KMS-11 (cell line): ENCODE results near the gene TRAK1.

Experiments used
- H2AFZ ChIP-seq: fragments of 200-600 bp; sonication (generic); 2 replicates; pipeline ENCODE4 v1.6.1; 2016; ENCODE audit warnings: antibody characterized with exemption, mixed run types, low read depth
- H3K27ac ChIP-seq: fragments of 200-600 bp; sonication (generic); 2 replicates; pipeline ENCODE4 v1.6.1; 2016; ENCODE audit warnings: mild to moderate bottlenecking, mixed run types
- H3K27me3 ChIP-seq: fragments of 200-600 bp; sonication (generic); 2 replicates; pipeline ENCODE4 v1.6.1; 2017; ENCODE audit warnings: mild to moderate bottlenecking, low read depth, mixed run types, moderate library complexity; ENCODE audit not compliant: insufficient read depth
- H3K36me3 ChIP-seq: fragments of 200-600 bp; sonication (generic); 2 replicates; pipeline ENCODE4 v1.6.1; 2017; ENCODE audit warnings: mild to moderate bottlenecking, mixed run types; ENCODE audit not compliant: insufficient read depth
- H3K4me1 ChIP-seq: fragments of 200-600 bp; sonication (generic); 2 replicates; pipeline ENCODE4 v1.6.1; 2016; ENCODE audit warnings: mild to moderate bottlenecking, low read depth, mixed run types; ENCODE audit not compliant: poor library complexity, severe bottlenecking
- H3K4me2 ChIP-seq: fragments of 200-600 bp; sonication (generic); 2 replicates; pipeline ENCODE4 v1.7.0; 2016; ENCODE audit warnings: mild to moderate bottlenecking, mixed run types
- H3K4me3 ChIP-seq: fragments of 200-600 bp; sonication (generic); IDR thresholded peaks from 2 replicates; pipeline ENCODE4 v1.6.1; 2017; ENCODE audit warnings: low read depth, low read length, mixed read lengths; ENCODE audit not compliant: insufficient read depth
- H3K79me2 ChIP-seq: fragments of 200-600 bp; sonication (generic); 2 replicates; pipeline ENCODE4 v1.6.1; 2016; ENCODE audit warnings: low read depth, mixed run types; ENCODE audit not compliant: insufficient read depth
- H3K9ac ChIP-seq: fragments of 200-600 bp; sonication (generic); 2 replicates; pipeline ENCODE4 v1.6.1; 2016; ENCODE audit warnings: mild to moderate bottlenecking, mixed run types
- H4K20me1 ChIP-seq: fragments of 200-600 bp; sonication (generic); 2 replicates; pipeline ENCODE4 v1.6.1; 2016; ENCODE audit warnings: mild to moderate bottlenecking, mixed run types; ENCODE audit not compliant: insufficient read depth
- CTCF ChIP-seq: fragments of 200-600 bp; sonication (generic); conservative IDR thresholded peaks from 2 replicates; pipeline ENCODE4 v1.6.1; 2017; ENCODE audit warnings: low read depth, mild to moderate bottlenecking, antibody characterized with exemption, low read length, moderate library complexity, mixed read lengths

Gene TRAK1

GRCh38 chr3:42130329-42131070, 39.3 kb downstream of the TRAK1 start:
- Histone ChIP-seq H3K4me2 (no peak overlapping the region), H3K9ac (no peak overlapping the region), H3K27me3 (no peaks in the 10 kb centered on the region), H3K36me3 (no peaks in the 10 kb centered on the region), H4K20me1 (no peaks in the 10 kb centered on the region), H3K4me3 (no peak overlapping the region), H3K79me2 (no peaks in the 10 kb centered on the region), H2AFZ (no peak overlapping the region), H3K4me1 (no peaks in the 10 kb centered on the region), H3K27ac (no peak overlapping the region)
- TF ChIP-seq CTCF: no peak

GRCh38 chr3:42133500-42134298, 42.5 kb downstream of the TRAK1 start:
- Histone ChIP-seq H3K9ac (no peak overlapping the region), H4K20me1 (no peaks in the 10 kb centered on the region), H3K79me2 (no peaks in the 10 kb centered on the region), H2AFZ (no peak overlapping the region), H3K27ac (no peak overlapping the region), H3K36me3 (no peaks in the 10 kb centered on the region), H3K27me3 (no peaks in the 10 kb centered on the region), H3K4me2 (no peak overlapping the region), H3K4me3 (no peak overlapping the region), H3K4me1 (no peaks in the 10 kb centered on the region)
- TF ChIP-seq CTCF: no peak

GRCh38 chr3:42134867-42135464, 43.8 kb downstream of the TRAK1 start:
- H3K27me3 ChIP-seq: no peaks in the 10 kb centered on the region
- no peaks in the 10 kb centered on the region for H3K4me1 ChIP-seq
- no peak overlapping the region for H3K4me2 ChIP-seq
- H3K36me3 ChIP-seq: no peaks in the 10 kb centered on the region
- no peak overlapping the region for H3K27ac ChIP-seq
- no peak for TF ChIP-seq CTCF
- no peak overlapping the region for H2AFZ ChIP-seq
- no peak overlapping the region for H3K4me3 ChIP-seq
- H3K9ac ChIP-seq: no peak overlapping the region
- no peaks in the 10 kb centered on the region for H3K79me2 ChIP-seq
- H4K20me1 ChIP-seq: no peaks in the 10 kb centered on the region

- no peak overlapping the region for H3K9ac ChIP-seq
- no peak overlapping the region for H3K27ac ChIP-seq
- H3K4me3 ChIP-seq: no peak overlapping the region
- no peaks in the 10 kb centered on the region for H3K36me3 ChIP-seq
- no peaks in the 10 kb centered on the region for H3K27me3 ChIP-seq
- no peaks in the 10 kb centered on the region for H4K20me1 ChIP-seq
- H3K79me2 ChIP-seq: no peaks in the 10 kb centered on the region
- TF ChIP-seq CTCF: no peak
- H3K4me2 ChIP-seq: no peak overlapping the region
- H3K4me1 ChIP-seq: no peaks in the 10 kb centered on the region
- no peak overlapping the region for H2AFZ ChIP-seq
These were observed 48.7 kb downstream of the TRAK1 start for GRCh38 chr3:42139621-42140453.
